ENCODE data around the gene MEGF9.

DNA sequence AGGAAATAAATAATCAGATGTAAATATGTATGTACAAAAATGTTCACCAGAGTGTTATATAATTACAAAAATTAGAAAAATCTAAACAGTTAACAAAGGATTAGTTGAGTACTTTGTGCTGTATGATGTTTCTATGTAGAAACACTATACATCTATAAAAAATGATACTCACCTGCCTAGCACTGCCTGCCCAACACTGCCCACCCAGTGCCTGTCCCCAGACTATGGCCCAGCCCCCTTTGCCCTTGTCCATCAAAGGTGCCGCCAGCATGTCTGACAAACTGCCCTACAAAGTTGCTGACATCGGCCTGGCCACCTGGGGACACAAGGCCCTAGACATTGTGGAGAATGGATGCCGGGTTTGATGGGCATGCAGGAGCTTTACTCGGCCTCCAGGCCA is 6.1 kb upstream of the MEGF9 start:
- TF ChIP-seq EZH2 (IDR thresholded peaks at IDR 0.05; ENCODE audit: borderline replicate concordance), result no peak
- TF ChIP-seq CTCF (IDR thresholded peaks at IDR 0.05; ENCODE audit: poor library complexity), result no peak
- TF ChIP-seq EZH2phosphoT487 (IDR thresholded peaks at IDR 0.05; ENCODE audit: low read depth, severe bottlenecking, unreplicated experiment), result no peak
